ENCODE results near the gene BBS2. TPM values are rescaled to one million over a fixed set of nuclear protein-coding genes. Genes with fewer than 3 reads are reported as not detected.

BBS2 gene
- polyA plus RNA-seq, 1 donor from 2014 or later: 197 TPM

- H3K27me3 ChIP-seq (ENCODE audit: insufficient read depth, low read depth, low read length): no peaks in the 10 kb centered on the region
- no peaks in the 10 kb centered on the region for H3K36me3 ChIP-seq (ENCODE audit: insufficient read depth, low read length)
- no peak overlapping the region for H3K27ac ChIP-seq (ENCODE audit: low read length)
- no peaks in the 10 kb centered on the region for H3K9me2 ChIP-seq (ENCODE audit: insufficient read depth, low read length)
- no peaks in the 10 kb centered on the region for H3K79me2 ChIP-seq (replicated peaks; ENCODE audit: insufficient read depth, low read length)
- H3K9ac ChIP-seq (ENCODE audit: low read length): no peak overlapping the region
- H2AFZ ChIP-seq (ENCODE audit: low read depth, low read length): no peak overlapping the region
- TF ChIP-seq EZH2 (IDR thresholded peaks at IDR 0.05; ENCODE audit: borderline replicate concordance, insufficient read depth, low read length, poor library complexity, severe bottlenecking): no peak
- no peak for TF ChIP-seq TAF1 (IDR thresholded peaks at IDR 0.05; ENCODE audit: low read depth)
- no peak for TF ChIP-seq SMC3 (conservative IDR thresholded peaks at IDR 0.05; ENCODE audit: poor library complexity)
- TF ChIP-seq EP300 (conservative IDR thresholded peaks at IDR 0.05; ENCODE audit: poor library complexity, severe bottlenecking): no peak
- no peak for TF ChIP-seq RAD21 (conservative IDR thresholded peaks at IDR 0.05)
- TF ChIP-seq POLR2AphosphoS5 (IDR thresholded peaks at IDR 0.05): no peak
- no peak for TF ChIP-seq REST (IDR thresholded peaks at IDR 0.05; ENCODE audit: borderline replicate concordance)
- H4K20me1 ChIP-seq (ENCODE audit: insufficient read depth): no peaks in the 10 kb centered on the region
- no peaks in the 10 kb centered on the region for H3K9me3 ChIP-seq (ENCODE audit: low read length)
- no peaks in the 10 kb centered on the region for H3F3A ChIP-seq (ENCODE audit: insufficient read depth, low read length, poor library complexity, severe bottlenecking)
- H3K4me3 ChIP-seq (ENCODE audit: low read length): no peak overlapping the region
- no peak overlapping the region for H3K4me2 ChIP-seq (ENCODE audit: low read length)
Observed at GRCh38 chr16:56547120-56547948, 27.5 kb upstream of the BBS2 start.

- no peak for TF ChIP-seq EP300 (conservative IDR thresholded peaks at IDR 0.05; ENCODE audit: poor library complexity, severe bottlenecking)
- TF ChIP-seq MXI1 (conservative IDR thresholded peaks at IDR 0.05; ENCODE audit: poor library complexity, severe bottlenecking): no peak
- no peak for TF ChIP-seq REST (IDR thresholded peaks at IDR 0.05; ENCODE audit: borderline replicate concordance)
- no peak for TF ChIP-seq RAD21 (conservative IDR thresholded peaks at IDR 0.05)
- TF ChIP-seq POLR2AphosphoS5 (IDR thresholded peaks at IDR 0.05): no peak
- no peak for TF ChIP-seq TAF1 (IDR thresholded peaks at IDR 0.05; ENCODE audit: low read depth)
- TF ChIP-seq SMC3 (conservative IDR thresholded peaks at IDR 0.05; ENCODE audit: poor library complexity): no peak
- TF ChIP-seq, protein P1, sequence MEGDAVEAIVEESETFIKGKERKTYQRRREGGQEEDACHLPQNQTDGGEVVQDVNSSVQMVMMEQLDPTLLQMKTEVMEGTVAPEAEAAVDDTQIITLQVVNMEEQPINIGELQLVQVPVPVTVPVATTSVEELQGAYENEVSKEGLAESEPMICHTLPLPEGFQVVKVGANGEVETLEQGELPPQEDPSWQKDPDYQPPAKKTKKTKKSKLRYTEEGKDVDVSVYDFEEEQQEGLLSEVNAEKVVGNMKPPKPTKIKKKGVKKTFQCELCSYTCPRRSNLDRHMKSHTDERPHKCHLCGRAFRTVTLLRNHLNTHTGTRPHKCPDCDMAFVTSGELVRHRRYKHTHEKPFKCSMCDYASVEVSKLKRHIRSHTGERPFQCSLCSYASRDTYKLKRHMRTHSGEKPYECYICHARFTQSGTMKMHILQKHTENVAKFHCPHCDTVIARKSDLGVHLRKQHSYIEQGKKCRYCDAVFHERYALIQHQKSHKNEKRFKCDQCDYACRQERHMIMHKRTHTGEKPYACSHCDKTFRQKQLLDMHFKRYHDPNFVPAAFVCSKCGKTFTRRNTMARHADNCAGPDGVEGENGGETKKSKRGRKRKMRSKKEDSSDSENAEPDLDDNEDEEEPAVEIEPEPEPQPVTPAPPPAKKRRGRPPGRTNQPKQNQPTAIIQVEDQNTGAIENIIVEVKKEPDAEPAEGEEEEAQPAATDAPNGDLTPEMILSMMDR (IDR thresholded peaks at IDR 0.05; ENCODE audit: poor library complexity, severe bottlenecking): no peak
- TF ChIP-seq EZH2 (IDR thresholded peaks at IDR 0.05; ENCODE audit: borderline replicate concordance, insufficient read depth, low read length, poor library complexity, severe bottlenecking): no peak
- H3K79me2 ChIP-seq (replicated peaks; ENCODE audit: insufficient read depth, low read length): no peaks in the 10 kb centered on the region
- H3K36me3 ChIP-seq (ENCODE audit: insufficient read depth, low read length): no peaks in the 10 kb centered on the region
- no peaks in the 10 kb centered on the region for H3K9me2 ChIP-seq (ENCODE audit: insufficient read depth, low read length)
- no peaks in the 10 kb centered on the region for H3K9me3 ChIP-seq (ENCODE audit: low read length)
- H3K27me3 ChIP-seq (ENCODE audit: insufficient read depth, low read depth, low read length): no peaks in the 10 kb centered on the region
- H3F3A ChIP-seq (ENCODE audit: insufficient read depth, low read length, poor library complexity, severe bottlenecking): no peaks in the 10 kb centered on the region
- no peak overlapping the region for H3K9ac ChIP-seq (ENCODE audit: low read length)
- H3K4me2 ChIP-seq (ENCODE audit: low read length): no peak overlapping the region
- no peaks in the 10 kb centered on the region for H4K20me1 ChIP-seq (ENCODE audit: insufficient read depth)
- H2AFZ ChIP-seq (ENCODE audit: low read depth, low read length): no peak overlapping the region
- no peak overlapping the region for H3K4me3 ChIP-seq (ENCODE audit: low read length)
- H3K27ac ChIP-seq (ENCODE audit: low read length): no peak overlapping the region
Observed at GRCh38 chr16:56542039-56542438, 22.2 kb upstream of the BBS2 start.
